Loucy (cell line): ENCODE data around the gene RPTOR.

Source experiments
- H2AFZ ChIP-seq: fragments of 200-600 bp; sonication (generic); 2 replicates; pipeline ENCODE4 v1.6.0; 2016; ENCODE audit warnings: antibody characterized with exemption, mild to moderate bottlenecking, low read length, moderate library complexity
- H3F3A ChIP-seq: fragments of 200-600 bp; 2 replicates; pipeline ENCODE4 v1.6.0; 2016; ENCODE audit warnings: antibody characterized with exemption, low read depth, mild to moderate bottlenecking
- H3K27me3 ChIP-seq: fragments of 200-600 bp; sonication (generic); 2 replicates; pipeline ENCODE4 v1.6.1; 2014; ENCODE audit warnings: low read length, mild to moderate bottlenecking; ENCODE audit not compliant: insufficient read depth, poor library complexity, severe bottlenecking
- H3K36me3 ChIP-seq: fragments of 200-600 bp; sonication (generic); 2 replicates; pipeline ENCODE4 v1.6.1; 2016; ENCODE audit warnings: low read length; ENCODE audit not compliant: insufficient read depth
- H3K4me1 ChIP-seq: fragments of 200-600 bp; sonication (generic); 2 replicates; pipeline ENCODE4 v1.5.1; 2014; ENCODE audit warnings: low read length, mild to moderate bottlenecking; ENCODE audit not compliant: insufficient read depth, poor library complexity, severe bottlenecking
- H3K4me2 ChIP-seq: fragments of 200-600 bp; sonication (generic); 2 replicates; pipeline ENCODE4 v1.6.0; 2014; ENCODE audit warnings: antibody characterized with exemption, low read length, low read depth, mild to moderate bottlenecking; ENCODE audit not compliant: poor library complexity, severe bottlenecking
- H3K4me3 ChIP-seq: fragments of 200-600 bp; sonication (generic); 2 replicates; pipeline ENCODE4 v1.5.1; 2014; ENCODE audit warnings: low read length, mild to moderate bottlenecking, mixed read lengths; ENCODE audit not compliant: poor library complexity, severe bottlenecking
- H3K79me2 ChIP-seq: fragments of 200-600 bp; sonication (generic); 2 replicates; pipeline ENCODE4 v1.6.1; 2014; ENCODE audit warnings: low read length; ENCODE audit not compliant: insufficient read depth
- H3K9ac ChIP-seq: fragments of 200-600 bp; sonication (generic); 2 replicates; pipeline ENCODE4 v1.6.0; 2014; ENCODE audit warnings: mild to moderate bottlenecking, low read depth, low read length, moderate library complexity; ENCODE audit not compliant: poor library complexity, severe bottlenecking
- H3K9me2 ChIP-seq: fragments of 200-600 bp; sonication (generic); replicated peaks from 2 replicates; pipeline ENCODE4 v1.6.1; 2016; ENCODE audit warnings: low read depth, low read length, mixed read lengths
- H3K9me3 ChIP-seq: fragments of 200-600 bp; sonication (generic); 2 replicates; pipeline ENCODE4 v1.6.1; 2014; ENCODE audit warnings: mild to moderate bottlenecking, antibody characterized with exemption, low read length, low read depth; ENCODE audit not compliant: insufficient read depth
- H4K20me1 ChIP-seq: fragments of 200-600 bp; sonication (generic); 2 replicates; pipeline ENCODE4 v1.6.0; 2014; ENCODE audit warnings: antibody characterized with exemption, low read length, mild to moderate bottlenecking; ENCODE audit not compliant: insufficient read depth, poor library complexity, severe bottlenecking
- EZH2phosphoT487 ChIP-seq: fragments of 200-600 bp; IDR thresholded peaks from 2 replicates; pipeline ENCODE4 v1.6.1; 2018; ENCODE audit warnings: antibody characterized with exemption, mild to moderate bottlenecking, moderate library complexity, borderline replicate concordance
- TF ChIP-seq, protein P1 (sequence below): fragments of 200-600 bp; sonication (generic); conservative IDR thresholded peaks from 2 replicates; pipeline ENCODE4 v1.5.1; 2014; ENCODE audit warnings: mild to moderate bottlenecking, antibody characterized with exemption, low read length

Gene RPTOR

GRCh38 chr17:80786887-80787286 lies 242.2 kb downstream of the RPTOR start:
- Histone ChIP-seq H3K9me3 (0 out of 2 replicates have a peak, but pooled peaks cover 3% of the 10 kb centered on the region), H3K79me2 (peaks cover 36% of the 10 kb centered on the region), H3K9me2 (no peaks in the 10 kb centered on the region), H3K4me3 (no peak overlapping the region), H4K20me1 (no peaks in the 10 kb centered on the region), H3K4me2 (no peak overlapping the region), H2AFZ (no peak overlapping the region), H3K9ac (no peak overlapping the region), H3K4me1 (peaks cover 80% of the 10 kb centered on the region), H3F3A (peaks cover 14% of the 10 kb centered on the region; the same call in 1 of the 2 replicates), H3K27me3 (no peaks in the 10 kb centered on the region), H3K36me3 (no peaks in the 10 kb centered on the region)
- no peak for TF ChIP-seq EZH2phosphoT487
- TF ChIP-seq, protein P1, sequence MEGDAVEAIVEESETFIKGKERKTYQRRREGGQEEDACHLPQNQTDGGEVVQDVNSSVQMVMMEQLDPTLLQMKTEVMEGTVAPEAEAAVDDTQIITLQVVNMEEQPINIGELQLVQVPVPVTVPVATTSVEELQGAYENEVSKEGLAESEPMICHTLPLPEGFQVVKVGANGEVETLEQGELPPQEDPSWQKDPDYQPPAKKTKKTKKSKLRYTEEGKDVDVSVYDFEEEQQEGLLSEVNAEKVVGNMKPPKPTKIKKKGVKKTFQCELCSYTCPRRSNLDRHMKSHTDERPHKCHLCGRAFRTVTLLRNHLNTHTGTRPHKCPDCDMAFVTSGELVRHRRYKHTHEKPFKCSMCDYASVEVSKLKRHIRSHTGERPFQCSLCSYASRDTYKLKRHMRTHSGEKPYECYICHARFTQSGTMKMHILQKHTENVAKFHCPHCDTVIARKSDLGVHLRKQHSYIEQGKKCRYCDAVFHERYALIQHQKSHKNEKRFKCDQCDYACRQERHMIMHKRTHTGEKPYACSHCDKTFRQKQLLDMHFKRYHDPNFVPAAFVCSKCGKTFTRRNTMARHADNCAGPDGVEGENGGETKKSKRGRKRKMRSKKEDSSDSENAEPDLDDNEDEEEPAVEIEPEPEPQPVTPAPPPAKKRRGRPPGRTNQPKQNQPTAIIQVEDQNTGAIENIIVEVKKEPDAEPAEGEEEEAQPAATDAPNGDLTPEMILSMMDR = no peak

DNA sequence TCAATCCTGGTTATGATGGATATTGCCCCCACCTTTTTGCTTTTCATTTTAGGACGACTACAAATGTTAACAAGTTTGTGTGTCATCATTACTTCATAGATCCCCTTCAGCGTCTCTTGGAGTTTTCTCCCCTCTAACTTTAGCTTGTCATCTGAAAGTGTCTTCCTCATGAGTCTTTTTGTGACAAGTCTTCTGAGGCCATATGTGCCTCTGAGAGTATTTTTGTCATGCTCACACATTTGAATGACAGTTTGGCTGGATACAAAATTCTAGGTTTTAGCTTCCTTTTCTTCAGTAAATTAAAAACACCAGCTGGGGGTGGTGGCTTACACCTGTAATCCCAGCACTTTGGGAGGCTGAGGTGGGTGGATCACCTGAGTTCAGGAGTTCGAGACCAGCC lies 243.2 kb downstream of the RPTOR start:
- Histone ChIP-seq H2AFZ (no peak overlapping the region), H3K9me2 (no peaks in the 10 kb centered on the region), H3K4me3 (no peak overlapping the region), H3K79me2 (peaks cover 34% of the 10 kb centered on the region), H4K20me1 (no peaks in the 10 kb centered on the region), H3K9me3 (0 out of 2 replicates have a peak, but pooled peaks cover 3% of the 10 kb centered on the region), H3K27me3 (no peaks in the 10 kb centered on the region), H3F3A (peaks cover 14% of the 10 kb centered on the region; the same call in 1 of the 2 replicates), H3K36me3 (no peaks in the 10 kb centered on the region), H3K9ac (no peak overlapping the region), H3K4me2 (no peak overlapping the region), H3K4me1 (peaks cover 70% of the 10 kb centered on the region)
- TF ChIP-seq, protein P1 = no peak
- no peak for TF ChIP-seq EZH2phosphoT487

- H3K4me1 ChIP-seq = peaks cover 56% of the 10 kb centered on the region
- TF ChIP-seq, protein P1 = no peak
- no peak for TF ChIP-seq EZH2phosphoT487
- H3K36me3 ChIP-seq = peaks cover 12% of the 10 kb centered on the region; the same call in 1 of the 2 replicates
- H4K20me1 ChIP-seq = no peaks in the 10 kb centered on the region
- H3K9me3 ChIP-seq = 0 out of 2 replicates have a peak, but pooled peaks cover 3% of the 10 kb centered on the region
- peaks cover 34% of the 10 kb centered on the region for H3K79me2 ChIP-seq
- H3F3A ChIP-seq = peaks cover 10% of the 10 kb centered on the region; the same call in 1 of the 2 replicates
- no peaks in the 10 kb centered on the region for H3K27me3 ChIP-seq
- peak overlapping the region; percentile 19 for H3K4me3 ChIP-seq
- H2AFZ ChIP-seq = no peak overlapping the region
- H3K9ac ChIP-seq = peak overlapping the region; percentile 65
- H3K9me2 ChIP-seq = no peaks in the 10 kb centered on the region
- peak overlapping the region; percentile 66 for H3K4me2 ChIP-seq
Measured at GRCh38 chr17:80789356-80789902, 244.8 kb downstream of the RPTOR start.
